Forelimb muscle (tissue), 1 donor: ENCODE results near the gene RNF130. TPM values are rescaled to one million over a fixed set of nuclear protein-coding genes. Genes with fewer than 3 reads are reported as not detected.

ENCODE experiments used
- DNase-seq: peaks from one replicate; pipeline ENCODE4 v3.0.0-alpha.2; 2013; ENCODE audit warnings: low read depth
- polyA plus RNA-seq: library from polyadenylated mRNA; unstranded; fragments of 120-200 nt; gene quantifications from one replicate; pipeline ENCODE4 v1.2.1, GENCODE V29; 2013; ENCODE audit not compliant: insufficient read length

RNF130 gene
- polyA plus RNA-seq, 1 donor, result 36.5 TPM

- DNase-seq, result no peak
These were observed 15.4 kb downstream of the RNF130 start for GRCh38 chr5:180056153-180056552.

GRCh38 chr5:180054226-180054625, 17.3 kb downstream of the RNF130 start:
- no peak for DNase-seq

- no peak for DNase-seq
These were observed 18.4 kb downstream of the RNF130 start for GRCh38 chr5:180053061-180053602.

GRCh38 chr5:180052211-180052818, 19.2 kb downstream of the RNF130 start:
- DNase-seq, result no peak

- DNase-seq, result no peak
These were observed 21.2 kb downstream of the RNF130 start for GRCh38 chr5:180050121-180050940.

DNA sequence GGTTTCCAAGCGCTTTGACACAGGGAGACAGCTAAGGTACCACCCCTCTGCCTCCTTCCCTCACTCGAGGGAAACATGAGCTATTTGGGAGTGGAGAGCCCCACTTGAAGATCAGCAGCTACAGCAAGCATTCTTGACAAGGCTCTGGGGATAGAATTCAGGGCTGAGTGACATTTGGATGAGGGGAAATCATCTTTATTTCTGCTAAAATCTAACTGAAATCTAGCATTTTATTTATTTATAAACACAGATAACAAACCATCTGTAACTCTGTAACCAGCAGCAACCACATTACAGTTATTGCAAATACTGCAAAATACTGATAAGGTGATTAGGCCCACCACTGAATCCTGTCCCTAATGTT, 22.4 kb downstream of the RNF130 start:
- no peak for DNase-seq

DNA sequence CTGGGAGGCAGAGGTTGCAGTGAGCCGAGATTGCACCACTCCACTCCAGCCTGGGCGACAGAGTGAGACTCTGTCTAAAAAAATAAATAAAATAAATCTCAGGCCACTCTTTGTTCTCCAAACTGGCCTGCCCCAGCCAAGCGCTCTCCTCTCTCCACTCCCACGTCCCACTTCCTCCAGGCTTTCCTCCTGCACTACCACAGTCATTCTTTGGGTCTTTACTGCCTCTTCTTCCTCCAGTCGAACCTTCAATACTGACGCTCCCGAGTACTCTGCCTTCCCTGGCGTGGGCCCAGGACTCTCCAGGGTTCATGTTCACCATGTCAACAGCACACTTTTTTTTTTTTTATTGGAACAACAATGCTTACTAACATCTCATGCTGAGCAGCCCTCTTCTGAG, 23.9 kb downstream of the RNF130 start:
- DNase-seq, result no peak

GRCh38 chr5:180046656-180047055, 24.9 kb downstream of the RNF130 start:
- DNase-seq, result no peak

DNA sequence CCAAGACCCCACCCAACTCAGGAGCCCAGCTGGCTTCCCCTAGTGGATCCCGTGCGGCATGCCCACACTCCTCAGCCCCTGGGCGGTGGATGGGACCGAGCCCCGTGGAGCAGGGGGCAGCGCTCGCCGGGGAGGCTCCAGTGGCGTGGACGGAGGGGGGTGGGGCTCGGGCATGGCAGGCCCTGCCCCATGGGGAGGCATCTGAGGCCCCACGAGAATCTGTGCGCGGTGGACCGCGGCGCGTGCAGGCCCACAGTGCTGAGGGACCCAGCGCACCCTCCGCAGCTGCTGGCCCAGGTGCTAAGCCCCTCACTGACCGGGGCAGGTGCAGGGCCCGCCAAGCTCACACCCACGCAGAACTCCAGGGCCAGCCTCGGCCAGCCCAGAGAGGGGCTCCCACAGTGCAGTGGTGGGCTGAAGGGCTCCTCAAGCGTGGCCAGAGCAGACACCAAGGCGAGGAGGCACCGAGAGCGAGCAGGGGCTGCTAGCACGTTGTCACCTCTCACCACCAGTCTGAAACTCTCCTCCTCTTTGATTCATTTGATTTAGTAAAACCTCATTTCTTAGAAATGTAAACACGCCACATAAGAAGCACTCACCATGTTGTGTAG, 25.6 kb downstream of the RNF130 start:
- DNase-seq, result no peak

DNA sequence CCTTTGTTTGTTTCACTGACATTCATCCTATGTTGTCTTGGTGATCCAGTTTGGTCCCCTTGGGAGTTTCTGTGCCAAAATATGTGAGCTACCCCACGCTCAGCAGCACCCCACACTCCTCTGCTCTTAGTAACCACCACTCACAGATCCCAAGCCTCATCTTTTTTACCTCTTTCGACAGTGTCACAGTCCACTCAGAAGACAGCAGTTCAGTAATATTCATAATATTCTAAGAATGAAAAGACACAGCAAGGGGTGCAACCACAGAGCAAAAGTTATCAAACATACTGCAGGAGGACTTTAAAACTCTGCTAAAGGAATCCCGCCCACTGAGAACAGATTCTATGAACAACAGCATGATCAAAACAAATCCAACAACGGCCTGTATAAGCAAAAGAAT, 28.2 kb downstream of the RNF130 start:
- no peak for DNase-seq

DNA sequence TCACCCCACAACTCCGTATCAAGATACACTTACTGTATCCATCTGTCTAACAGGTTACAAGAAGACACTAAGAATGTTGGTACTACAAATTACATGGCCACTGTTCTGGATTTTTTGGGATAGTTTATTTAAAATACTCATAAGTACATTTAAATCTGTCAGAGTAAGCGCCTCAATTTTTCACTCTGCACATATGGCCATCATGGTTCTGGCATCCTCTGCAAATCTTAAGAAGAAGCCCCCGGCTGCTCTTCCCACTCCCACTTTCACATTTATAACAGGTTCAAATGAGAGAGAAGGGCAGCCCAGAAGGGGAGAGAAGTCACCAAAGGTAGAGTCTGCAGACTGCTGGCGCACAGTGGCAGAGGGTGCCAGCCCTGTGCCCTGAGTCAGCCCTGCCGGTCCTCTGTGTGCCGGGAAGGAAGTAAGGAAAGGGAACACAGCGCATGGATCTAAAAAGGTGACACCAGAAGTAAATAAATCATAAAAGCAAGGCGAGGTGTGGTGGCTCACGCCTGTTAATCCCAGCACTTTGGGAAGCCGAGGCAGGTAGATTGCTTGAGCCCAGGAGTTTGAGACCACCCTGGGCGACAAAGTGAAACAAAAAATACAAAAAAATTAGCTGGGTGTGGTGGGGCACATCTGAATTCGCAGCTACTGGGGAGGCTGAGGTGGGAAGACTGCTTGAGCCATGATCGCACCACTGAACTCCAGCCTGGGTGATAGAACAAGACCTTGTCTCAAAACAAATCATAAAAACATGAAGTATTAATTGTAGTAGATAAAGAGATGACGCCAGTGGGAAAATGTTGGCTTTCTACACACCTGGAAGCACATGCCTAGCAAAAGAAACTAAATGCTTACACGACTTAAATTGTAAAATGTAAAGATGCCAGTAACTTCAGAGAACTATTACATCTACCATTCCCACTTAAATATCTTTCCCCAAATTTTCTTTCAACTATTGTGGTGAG, 30.0 kb downstream of the RNF130 start:
- DNase-seq, result no peak

GRCh38 chr5:180040287-180041214, 31.0 kb downstream of the RNF130 start:
- DNase-seq, result no peak

GRCh38 chr5:180035206-180035931, 36.2 kb downstream of the RNF130 start:
- DNase-seq, result no peak

GRCh38 chr5:180034564-180034963, 37.0 kb downstream of the RNF130 start:
- DNase-seq, result no peak

GRCh38 chr5:180027459-180028089, 44.0 kb downstream of the RNF130 start:
- DNase-seq, result no peak

- DNase-seq, result no peak
These were observed 44.7 kb downstream of the RNF130 start for GRCh38 chr5:180026734-180027458.

GRCh38 chr5:180026320-180026719, 45.2 kb downstream of the RNF130 start:
- no peak for DNase-seq

DNA sequence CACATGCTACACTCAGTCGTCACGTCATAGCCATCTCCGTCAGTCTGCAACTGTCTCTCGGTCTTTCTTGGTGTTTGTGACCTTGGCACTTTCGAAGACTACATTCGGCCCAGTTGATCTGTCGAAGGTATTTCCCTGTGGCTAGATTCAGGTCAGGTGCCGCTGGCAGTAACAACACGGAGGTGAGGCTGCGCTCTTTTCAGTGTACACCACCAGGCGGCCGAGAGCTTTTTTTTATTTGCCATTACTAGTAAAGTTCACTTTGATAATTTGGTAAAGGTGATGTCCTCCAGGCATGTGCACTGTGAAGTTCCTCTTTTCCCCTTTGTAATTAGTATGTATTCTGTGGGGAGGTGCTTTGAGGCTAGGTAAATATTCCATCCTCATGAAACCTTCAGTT, 49.7 kb downstream of the RNF130 start:
- no peak for DNase-seq

DNA sequence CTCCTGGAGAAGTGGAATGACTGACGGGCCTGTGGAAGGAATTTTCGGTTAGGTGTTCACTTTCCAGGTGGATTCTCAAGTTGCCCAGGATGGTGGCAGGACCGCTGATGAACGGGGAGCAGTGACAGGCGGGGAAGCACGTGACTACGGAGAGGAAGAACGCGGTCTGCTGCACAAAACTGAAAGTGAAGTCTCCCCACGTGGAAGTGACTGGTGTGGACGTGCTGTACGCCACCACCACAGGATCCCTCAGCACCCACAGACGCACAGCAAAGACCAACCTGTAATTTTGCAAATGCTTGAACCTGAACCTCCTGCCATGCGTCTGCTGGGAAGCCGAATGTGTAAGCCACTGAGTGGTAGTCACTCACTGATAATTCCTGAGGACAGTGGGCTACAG, 51.4 kb downstream of the RNF130 start:
- DNase-seq, result no peak
